HG02970 (cell line): Measurements from ENCODE around the gene FHOD3.

ENCODE experiments used
- ATAC-seq: cut with Tn5 transposase; IDR thresholded peaks from one replicate; pipeline ENCODE4 v1.9.1; 2021; ENCODE audit warnings: mild to moderate bottlenecking, moderate library complexity, moderate number of reproducible peaks; ENCODE audit not compliant: unreplicated experiment, low FRiP score

Gene FHOD3

GRCh38 chr18:36377626-36378025, 80.1 kb downstream of the FHOD3 start:
- no peak for ATAC-seq

- no peak for ATAC-seq
These were observed 80.7 kb downstream of the FHOD3 start for GRCh38 chr18:36378205-36378604.

DNA sequence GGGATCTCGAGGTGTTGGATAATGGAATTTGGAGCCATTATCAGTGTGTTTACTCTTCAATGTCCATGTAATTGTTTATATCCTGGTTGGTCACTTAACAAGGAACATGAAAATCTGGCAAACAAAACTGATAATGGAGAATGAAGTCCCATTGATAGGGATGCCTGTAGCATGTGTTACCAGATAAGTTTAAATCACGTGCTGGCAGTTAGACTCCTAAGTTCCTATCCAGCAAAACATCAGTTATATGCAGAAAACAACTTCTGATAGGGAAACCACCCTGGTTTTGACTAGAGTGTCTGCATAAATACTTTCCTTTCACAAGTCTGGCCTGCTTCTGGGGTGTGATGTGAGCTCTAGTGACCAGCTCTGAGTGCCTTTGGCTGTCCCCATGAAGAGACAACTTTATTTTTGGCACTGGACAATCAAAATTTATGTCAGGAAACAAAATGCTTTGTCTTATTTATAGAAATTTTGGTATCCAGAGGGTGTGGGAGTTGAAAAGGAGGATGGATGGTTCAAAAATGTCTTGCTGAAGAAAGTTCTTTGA, 82.0 kb downstream of the FHOD3 start:
- ATAC-seq, result no peak

- no peak for ATAC-seq
These were observed 82.8 kb downstream of the FHOD3 start for GRCh38 chr18:36380173-36380827.

- no peak for ATAC-seq
These were observed 83.6 kb downstream of the FHOD3 start for GRCh38 chr18:36381075-36381474.

- ATAC-seq, result no peak
These were observed 85.3 kb downstream of the FHOD3 start for GRCh38 chr18:36382854-36383253.

- ATAC-seq, result no peak
These were observed 88.8 kb downstream of the FHOD3 start for GRCh38 chr18:36386150-36386920.

GRCh38 chr18:36387310-36387709, 89.8 kb downstream of the FHOD3 start:
- ATAC-seq, result no peak

DNA sequence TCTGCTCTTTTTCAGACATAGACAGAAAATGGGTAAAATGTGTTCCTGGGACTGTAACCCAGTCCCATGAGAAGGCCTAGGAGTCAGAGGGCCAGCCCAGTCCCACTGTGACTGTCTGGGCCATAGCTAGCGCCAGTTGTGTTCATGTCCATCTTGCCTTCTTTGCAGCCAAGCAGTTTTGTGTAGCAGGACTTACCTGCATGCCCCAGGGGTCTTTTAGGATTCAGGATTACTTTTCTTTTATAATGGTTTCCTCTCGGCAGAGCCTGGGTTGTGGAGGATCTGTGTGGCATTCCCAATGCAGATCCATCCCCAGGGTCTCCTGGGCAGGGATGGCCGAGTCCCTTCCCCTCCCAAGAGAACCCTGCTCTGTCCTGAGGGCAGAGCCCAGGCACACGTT, 90.8 kb downstream of the FHOD3 start:
- no peak for ATAC-seq

GRCh38 chr18:36389027-36389426, 91.5 kb downstream of the FHOD3 start:
- ATAC-seq, result no peak

DNA sequence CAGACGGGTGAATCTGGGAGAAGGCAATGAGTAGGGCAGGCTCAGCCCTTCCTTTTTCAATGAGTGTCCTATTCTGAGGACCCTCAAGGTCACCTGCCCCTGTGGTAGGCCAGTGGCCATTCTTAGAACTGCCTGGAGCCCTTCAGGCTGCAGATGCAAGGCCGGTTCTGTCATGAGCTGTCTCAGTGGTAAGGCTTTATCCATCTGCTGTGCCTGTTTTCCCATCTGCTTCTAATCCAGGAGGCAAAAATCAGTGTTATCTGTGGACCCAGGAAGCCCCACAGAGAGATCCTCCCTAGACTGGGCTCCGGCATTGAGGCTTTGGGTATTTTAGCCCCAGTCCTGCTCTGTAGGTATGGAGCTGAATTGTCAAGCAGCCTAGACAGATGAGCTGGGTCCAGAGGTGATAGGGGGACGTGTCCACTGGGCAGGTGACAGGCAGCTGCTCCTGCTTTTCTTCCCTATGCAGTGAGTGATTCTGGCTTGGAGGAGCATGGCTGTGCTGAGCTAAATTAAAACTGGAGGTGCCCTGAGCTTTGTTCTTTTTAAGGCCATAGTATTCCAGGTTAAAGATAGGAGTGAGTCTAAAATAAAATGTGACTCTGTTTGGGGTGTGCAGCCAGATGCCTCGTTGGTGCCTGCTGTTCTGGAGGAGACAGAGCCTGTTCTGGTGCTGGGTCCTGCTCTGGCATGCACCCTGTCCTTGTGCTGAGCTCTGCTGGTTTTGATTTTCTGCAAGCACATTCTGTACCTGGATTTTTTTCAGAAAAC, 92.5 kb downstream of the FHOD3 start:
- ATAC-seq, result no peak

DNA sequence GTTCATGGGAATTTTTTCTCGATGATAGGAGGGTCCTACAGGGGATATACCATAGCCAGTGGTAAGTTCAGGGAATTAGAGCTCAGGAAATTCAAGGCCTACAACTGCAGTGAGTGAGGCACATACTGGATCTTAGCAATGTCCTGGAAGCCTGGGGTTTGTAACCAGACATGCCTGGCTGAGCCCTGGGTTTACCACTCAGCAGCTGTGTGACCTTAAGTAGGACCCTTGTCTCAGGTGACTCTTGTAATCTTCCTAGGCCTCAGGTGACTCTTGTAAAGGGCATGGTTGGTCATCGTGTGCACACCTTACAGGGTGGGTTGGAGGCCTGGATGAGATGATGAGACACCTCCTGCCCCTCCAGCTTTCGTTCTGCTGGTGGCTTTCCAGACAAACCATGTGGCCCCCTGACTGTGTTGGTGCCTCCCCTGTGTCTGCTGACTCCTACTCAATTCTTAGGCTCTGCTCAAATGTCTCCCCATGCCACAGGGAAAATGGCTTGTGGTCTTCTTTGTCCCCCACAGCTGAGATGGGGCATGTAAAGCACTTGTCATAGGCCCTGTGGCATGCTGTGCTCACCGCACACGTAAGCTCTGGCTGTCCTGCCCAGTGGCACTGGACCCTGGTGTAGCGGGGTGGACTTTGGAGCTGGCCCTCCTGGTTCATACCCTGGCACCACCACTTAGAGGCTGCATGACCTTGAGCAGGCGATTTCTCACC, 94.1 kb downstream of the FHOD3 start:
- ATAC-seq, result no peak

DNA sequence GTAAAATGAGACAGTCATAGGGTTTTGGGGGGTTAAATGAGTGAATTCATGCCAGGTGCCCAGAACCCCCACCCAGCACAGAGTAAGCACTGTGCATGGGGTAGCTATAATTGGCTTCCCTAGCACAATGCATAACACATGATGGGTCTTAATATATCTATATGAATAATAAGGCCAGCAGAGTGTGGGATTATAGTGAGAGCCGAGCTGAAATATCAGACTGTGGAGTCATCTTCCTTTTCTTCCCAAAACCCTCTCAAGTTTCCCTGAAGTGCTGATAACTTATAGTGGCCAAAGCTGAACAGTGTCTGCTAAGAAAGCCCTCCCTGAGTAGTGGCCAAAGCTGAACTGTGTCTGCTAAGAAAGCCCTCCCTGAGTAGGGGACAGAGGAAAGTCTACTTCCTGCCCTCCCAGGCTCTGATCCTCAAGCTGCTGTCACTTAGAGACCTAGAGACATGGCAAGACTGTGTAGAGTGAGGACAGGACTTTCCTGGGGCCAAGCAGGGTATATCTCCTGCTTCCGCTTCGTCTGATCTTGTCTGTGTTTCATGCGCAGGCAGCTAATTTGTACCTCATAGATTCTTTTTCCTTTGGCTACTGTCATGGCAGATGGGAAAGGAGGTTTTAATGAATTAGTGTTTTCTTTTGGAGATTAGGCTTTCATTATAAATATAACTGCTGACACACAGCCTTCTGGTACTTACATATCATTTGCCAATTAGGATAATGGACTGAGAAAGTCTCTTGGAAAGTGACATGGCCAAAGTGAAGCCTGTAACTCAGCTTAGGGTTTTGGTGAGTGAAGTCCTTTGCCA, 94.9 kb downstream of the FHOD3 start:
- ATAC-seq, result no peak

DNA sequence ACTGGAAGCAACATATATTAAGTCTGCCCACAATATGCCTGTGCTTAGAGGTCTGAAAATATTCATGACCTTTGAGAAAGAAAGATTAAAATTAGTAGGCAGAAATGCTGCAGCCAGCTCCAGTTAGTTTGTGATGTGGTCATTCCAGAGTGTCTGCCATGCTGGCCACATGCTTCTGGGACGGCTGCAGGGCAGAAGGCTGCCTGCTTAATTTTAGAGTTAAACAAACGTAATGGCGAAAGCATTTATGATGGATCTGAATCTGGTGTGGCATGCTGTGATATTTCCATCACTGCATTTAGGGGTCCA, 95.4 kb downstream of the FHOD3 start:
- no peak for ATAC-seq

- ATAC-seq, result no peak
These were observed 97.0 kb downstream of the FHOD3 start for GRCh38 chr18:36394486-36394885.

DNA sequence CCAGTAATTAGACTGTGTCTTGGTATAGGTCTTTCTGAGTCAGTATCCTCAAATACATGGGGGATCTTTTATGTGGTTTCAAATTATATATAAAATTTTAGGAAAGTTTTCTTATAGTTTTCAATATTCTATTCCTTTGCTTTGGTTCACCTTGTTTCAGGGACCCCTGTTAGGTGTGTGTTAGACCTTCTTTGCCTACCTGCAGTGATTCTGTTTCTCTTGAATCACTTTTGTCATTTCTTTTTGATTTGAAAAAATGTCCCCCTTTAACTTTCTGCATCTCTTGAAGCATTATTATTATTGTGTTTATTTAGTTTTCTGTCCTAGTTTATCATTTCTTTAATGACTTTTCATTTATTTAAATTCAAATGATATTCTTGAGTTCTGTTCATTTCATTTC, 98.7 kb downstream of the FHOD3 start:
- ATAC-seq, result no peak

- no peak for ATAC-seq
These were observed 99.5 kb downstream of the FHOD3 start for GRCh38 chr18:36397033-36397432.

GRCh38 chr18:36398419-36398818, 100.9 kb downstream of the FHOD3 start:
- no peak for ATAC-seq

DNA sequence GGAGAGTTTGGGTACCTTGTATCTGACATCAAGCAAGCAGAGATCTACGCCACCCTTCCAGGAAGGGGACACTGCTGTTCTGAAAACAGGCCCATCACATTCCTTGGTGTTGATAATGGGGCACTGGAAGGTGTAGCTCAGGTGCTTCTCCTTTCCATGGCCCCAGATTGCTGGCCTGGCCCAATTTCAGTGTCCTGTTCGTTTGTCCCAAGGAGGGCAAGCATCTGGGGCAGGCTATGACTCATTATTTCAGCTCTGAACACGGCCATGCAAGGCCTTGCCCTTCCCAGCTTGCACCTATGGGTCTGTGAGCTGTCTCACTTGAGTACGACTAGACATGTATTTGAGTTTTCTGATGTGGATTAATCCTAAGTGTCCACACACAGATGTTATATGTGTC, 101.5 kb downstream of the FHOD3 start:
- no peak for ATAC-seq

GRCh38 chr18:36401462-36401861, 103.9 kb downstream of the FHOD3 start:
- ATAC-seq, result no peak
